Adipocyte (in vitro differentiated cells): ENCODE data around the gene BRI3.

Experiments used
- DNase-seq: peaks from one replicate; pipeline ENCODE4 v3.0.0-alpha.2; 2015; ENCODE audit warnings: low read depth
- H3K27me3 ChIP-seq: replicated peaks from 2 replicates; pipeline ENCODE4 v1.7.0; 2013; ENCODE audit warnings: mild to moderate bottlenecking, low read length, moderate library complexity; ENCODE audit not compliant: control insufficient read depth, insufficient read depth
- H3K36me3 ChIP-seq: 2 replicates; pipeline ENCODE4 v1.7.0; 2013; ENCODE audit warnings: low read length, mild to moderate bottlenecking, moderate library complexity; ENCODE audit not compliant: control insufficient read depth, insufficient read depth, severe bottlenecking
- H3K4me1 ChIP-seq: 2 replicates; pipeline ENCODE4 v1.7.0; 2013; ENCODE audit warnings: mild to moderate bottlenecking, low read length, moderate library complexity; ENCODE audit not compliant: control insufficient read depth, insufficient read depth
- H3K4me3 ChIP-seq: 2 replicates; pipeline ENCODE4 v1.7.0; 2013; ENCODE audit warnings: mild to moderate bottlenecking, low read length, moderate library complexity
- H3K9ac ChIP-seq: 2 replicates; pipeline ENCODE4 v1.7.0; 2013; ENCODE audit warnings: mild to moderate bottlenecking, low read length, moderate library complexity
- H3K9me3 ChIP-seq: 2 replicates; pipeline ENCODE4 v1.7.0; 2013; ENCODE audit warnings: mild to moderate bottlenecking, low read length, moderate library complexity; ENCODE audit not compliant: control insufficient read depth

Gene BRI3

GRCh38 chr7:98282703-98283102 is 1.2 kb downstream of the BRI3 start:
- peaks cover 7% of the 10 kb centered on the region for H3K36me3 ChIP-seq
- peak overlapping the region; percentile 91 for H3K4me3 ChIP-seq
- H3K9me3 ChIP-seq: no peaks in the 10 kb centered on the region
- no peaks in the 10 kb centered on the region for H3K27me3 ChIP-seq
- DNase-seq: peak; percentile 27
- peaks cover 51% of the 10 kb centered on the region for H3K4me1 ChIP-seq
- peak overlapping the region; percentile 93 for H3K9ac ChIP-seq

GRCh38 chr7:98283127-98283886 is 1.8 kb downstream of the BRI3 start:
- H3K27me3 ChIP-seq: no peaks in the 10 kb centered on the region
- peaks cover 13% of the 10 kb centered on the region for H3K36me3 ChIP-seq
- H3K9ac ChIP-seq: peak overlapping the region; percentile 93
- DNase-seq: peak; percentile 69
- no peaks in the 10 kb centered on the region for H3K9me3 ChIP-seq
- peaks cover 51% of the 10 kb centered on the region for H3K4me1 ChIP-seq
- H3K4me3 ChIP-seq: peak overlapping the region; percentile 91

GRCh38 chr7:98283887-98284222 is 2.4 kb downstream of the BRI3 start:
- peaks cover 51% of the 10 kb centered on the region for H3K4me1 ChIP-seq
- H3K27me3 ChIP-seq: no peaks in the 10 kb centered on the region
- H3K9me3 ChIP-seq: no peaks in the 10 kb centered on the region
- peak overlapping the region; percentile 93 for H3K9ac ChIP-seq
- peak overlapping the region; percentile 91 for H3K4me3 ChIP-seq
- peaks cover 19% of the 10 kb centered on the region for H3K36me3 ChIP-seq
- DNase-seq: peak; percentile 18

- DNase-seq: peak; percentile 77
- peaks cover 51% of the 10 kb centered on the region for H3K4me1 ChIP-seq
- peak overlapping the region; percentile 91 for H3K4me3 ChIP-seq
- H3K36me3 ChIP-seq: peaks cover 21% of the 10 kb centered on the region
- H3K9ac ChIP-seq: peak overlapping the region; percentile 93
- no peaks in the 10 kb centered on the region for H3K9me3 ChIP-seq
- H3K27me3 ChIP-seq: no peaks in the 10 kb centered on the region
These were observed 3.0 kb downstream of the BRI3 start for GRCh38 chr7:98284335-98285036.

- Histone ChIP-seq H3K9me3 (no peaks in the 10 kb centered on the region), H3K9ac (peak overlapping the region; percentile 93), H3K36me3 (peaks cover 25% of the 10 kb centered on the region), H3K4me3 (peak overlapping the region; percentile 91), H3K27me3 (no peaks in the 10 kb centered on the region), H3K4me1 (peaks cover 50% of the 10 kb centered on the region)
- DNase-seq: no peak
These were observed 3.9 kb downstream of the BRI3 start for GRCh38 chr7:98285157-98286092.

- Histone ChIP-seq H3K27me3 (no peaks in the 10 kb centered on the region), H3K4me3 (peak overlapping the region; percentile 91), H3K36me3 (peaks cover 31% of the 10 kb centered on the region), H3K9ac (peak overlapping the region; percentile 93), H3K4me1 (peaks cover 44% of the 10 kb centered on the region), H3K9me3 (no peaks in the 10 kb centered on the region)
- peak; percentile 85 for DNase-seq
These were observed 4.6 kb downstream of the BRI3 start for GRCh38 chr7:98286093-98286539.

- Histone ChIP-seq H3K36me3 (peaks cover 39% of the 10 kb centered on the region), H3K27me3 (no peaks in the 10 kb centered on the region), H3K4me1 (peaks cover 44% of the 10 kb centered on the region), H3K9ac (peak overlapping the region; percentile 93), H3K4me3 (peak overlapping the region; percentile 91), H3K9me3 (no peaks in the 10 kb centered on the region)
- DNase-seq: no peak
These were observed 5.4 kb downstream of the BRI3 start for GRCh38 chr7:98286701-98287485.

- peaks cover 44% of the 10 kb centered on the region for H3K4me1 ChIP-seq
- no peaks in the 10 kb centered on the region for H3K9me3 ChIP-seq
- H3K9ac ChIP-seq: peak overlapping the region; percentile 93
- no peak for DNase-seq
- H3K4me3 ChIP-seq: peak overlapping the region; percentile 91
- H3K27me3 ChIP-seq: no peaks in the 10 kb centered on the region
- H3K36me3 ChIP-seq: peaks cover 45% of the 10 kb centered on the region
These were observed 6.0 kb downstream of the BRI3 start for GRCh38 chr7:98287486-98287959.

- Histone ChIP-seq H3K4me1 (peaks cover 41% of the 10 kb centered on the region), H3K27me3 (no peaks in the 10 kb centered on the region), H3K9me3 (no peaks in the 10 kb centered on the region), H3K4me3 (no peak overlapping the region), H3K36me3 (peaks cover 48% of the 10 kb centered on the region), H3K9ac (peak overlapping the region; percentile 49)
- no peak for DNase-seq
These were observed 6.8 kb downstream of the BRI3 start for GRCh38 chr7:98288064-98288823.

- no peaks in the 10 kb centered on the region for H3K27me3 ChIP-seq
- DNase-seq: no peak
- H3K36me3 ChIP-seq: peaks cover 60% of the 10 kb centered on the region
- H3K9me3 ChIP-seq: no peaks in the 10 kb centered on the region
- no peak overlapping the region for H3K9ac ChIP-seq
- no peak overlapping the region for H3K4me3 ChIP-seq
- peaks cover 35% of the 10 kb centered on the region for H3K4me1 ChIP-seq
These were observed 7.9 kb downstream of the BRI3 start for GRCh38 chr7:98289333-98289875.
